Cerebellar cortex (tissue), 1 donor: ENCODE results near the gene POC1B.
"Not testable (repeated sequence)": the region's sequence is repeated elsewhere in the genome, so short reads cannot be mapped to it uniquely, and the experiment has no call there.

Experiments used
- DNase-seq: peaks from one replicate; pipeline ENCODE4 v3.0.0-alpha.2; 2015; ENCODE audit warnings: low spot score

The POC1B gene

GRCh38 chr12:89464974-89465592 is 60.8 kb downstream of the POC1B start:
- DNase-seq, result no peak

GRCh38 chr12:89461649-89462612 is 63.9 kb downstream of the POC1B start:
- peak; percentile 82 for DNase-seq

GRCh38 chr12:89461190-89461589 is 64.7 kb downstream of the POC1B start:
- peak; percentile 54 for DNase-seq

GRCh38 chr12:89459279-89459678 is 66.6 kb downstream of the POC1B start:
- DNase-seq, result not testable (repeated sequence)

GRCh38 chr12:89456565-89456964 is 69.3 kb downstream of the POC1B start:
- DNase-seq, result no peak

- DNase-seq, result peak; percentile 79
These were observed 71.6 kb downstream of the POC1B start for GRCh38 chr12:89454080-89454848.

- DNase-seq, result peak; percentile 82
These were observed 72.5 kb downstream of the POC1B start for GRCh38 chr12:89453121-89453978.

- DNase-seq, result peak; percentile 91
These were observed 74.0 kb downstream of the POC1B start for GRCh38 chr12:89451841-89452251.

GRCh38 chr12:89450907-89451306 is 74.9 kb downstream of the POC1B start:
- peak; percentile 82 for DNase-seq

GRCh38 chr12:89448951-89449371 is 76.9 kb downstream of the POC1B start:
- DNase-seq, result peak; percentile 61

- DNase-seq, result peak; percentile 67
These were observed 77.3 kb downstream of the POC1B start for GRCh38 chr12:89448526-89448925.

GRCh38 chr12:89439941-89440340 is 85.9 kb downstream of the POC1B start:
- DNase-seq, result no peak

GRCh38 chr12:89437231-89437630 is 88.6 kb downstream of the POC1B start:
- no peak for DNase-seq

- no peak for DNase-seq
These were observed 89.8 kb downstream of the POC1B start for GRCh38 chr12:89436062-89436461.

GRCh38 chr12:89433634-89434033 is 92.2 kb downstream of the POC1B start:
- DNase-seq, result no peak

GRCh38 chr12:89432396-89432795 is 93.5 kb downstream of the POC1B start:
- no peak for DNase-seq

GRCh38 chr12:89429528-89429927 is 96.3 kb downstream of the POC1B start:
- DNase-seq, result no peak

- no peak for DNase-seq
These were observed 98.2 kb downstream of the POC1B start for GRCh38 chr12:89427508-89428156.

- DNase-seq, result no peak
These were observed 101.0 kb downstream of the POC1B start for GRCh38 chr12:89424846-89425245.

- no peak for DNase-seq
These were observed 101.5 kb downstream of the POC1B start for GRCh38 chr12:89424389-89424788.
